ENCODE results near the gene RPGRIP1L.
A peak's percentile ranks its signal among the peaks of the same experiment; 100 is the strongest.

The RPGRIP1L gene

GRCh38 chr16:53703590-53704444, at the start of gene RPGRIP1L, which contains the start of gene FTO:
RPGRIP1L (minus strand) TSS chr16:53703859; CDS start chr16:53700723, 3,136 bp downstream.
FTO (plus strand) TSS chr16:53704156.
- peak within 1 kb of the TSS; percentile 53 to 88 (median 57) for H3K4me3 ChIP-seq
- peak within 1 kb of the TSS in 19 of 21 experiments; percentile 31 to 91 (median 75) for H3K27ac ChIP-seq

GRCh38 chr16:53753431-53753830, 49.8 kb upstream of the RPGRIP1L start:
- H3K4me3 ChIP-seq: no peak overlapping the region
- no peak overlapping the region for H3K27ac ChIP-seq

GRCh38 chr16:53752560-53752959, 48.9 kb upstream of the RPGRIP1L start:
- Histone ChIP-seq H3K4me3 (no peak overlapping the region), H3K27ac (no peak overlapping the region)

- peak overlapping the region in 11 of 21 experiments; percentile 1 to 66 (median 39) for H3K27ac ChIP-seq
- H3K4me3 ChIP-seq: no peak overlapping the region
These were observed 42.2 kb upstream of the RPGRIP1L start for GRCh38 chr16:53745753-53746266.

- Histone ChIP-seq H3K27ac (peak overlapping the region in 10 of 21 experiments; percentile 1 to 66 (median 46)), H3K4me3 (no peak overlapping the region)
These were observed 41.4 kb upstream of the RPGRIP1L start for GRCh38 chr16:53745086-53745485.

GRCh38 chr16:53744449-53744848, 40.8 kb upstream of the RPGRIP1L start:
- Histone ChIP-seq H3K4me3 (no peak overlapping the region), H3K27ac (peak overlapping the region in 7 of 21 experiments; percentile 22 to 56 (median 33))

- Histone ChIP-seq H3K27ac (no peak overlapping the region), H3K4me3 (no peak overlapping the region)
These were observed 39.5 kb upstream of the RPGRIP1L start for GRCh38 chr16:53743149-53743566.

GRCh38 chr16:53741546-53741945, 37.9 kb upstream of the RPGRIP1L start:
- Histone ChIP-seq H3K4me3 (no peak overlapping the region), H3K27ac (no peak overlapping the region)

GRCh38 chr16:53740933-53741531, 37.4 kb upstream of the RPGRIP1L start:
- H3K27ac ChIP-seq: no peak overlapping the region
- H3K4me3 ChIP-seq: no peak overlapping the region

- Histone ChIP-seq H3K4me3 (no peak overlapping the region), H3K27ac (no peak overlapping the region)
These were observed 36.8 kb upstream of the RPGRIP1L start for GRCh38 chr16:53740476-53740875.

- no peak overlapping the region for H3K27ac ChIP-seq
- H3K4me3 ChIP-seq: no peak overlapping the region
These were observed 33.9 kb upstream of the RPGRIP1L start for GRCh38 chr16:53737552-53737951.

GRCh38 chr16:53736297-53736696, 32.6 kb upstream of the RPGRIP1L start:
- Histone ChIP-seq H3K27ac (no peak overlapping the region), H3K4me3 (no peak overlapping the region)

GRCh38 chr16:53734908-53735307, 31.2 kb upstream of the RPGRIP1L start:
- Histone ChIP-seq H3K27ac (no peak overlapping the region), H3K4me3 (no peak overlapping the region)

- Histone ChIP-seq H3K27ac (no peak overlapping the region), H3K4me3 (no peak overlapping the region)
These were observed 28.8 kb upstream of the RPGRIP1L start for GRCh38 chr16:53732296-53732929.

- no peak overlapping the region for H3K4me3 ChIP-seq
- H3K27ac ChIP-seq: no peak overlapping the region
These were observed 27.0 kb upstream of the RPGRIP1L start for GRCh38 chr16:53730693-53731092.

- Histone ChIP-seq H3K4me3 (no peak overlapping the region), H3K27ac (no peak overlapping the region)
These were observed 23.0 kb upstream of the RPGRIP1L start for GRCh38 chr16:53726625-53727024.

- Histone ChIP-seq H3K4me3 (no peak overlapping the region), H3K27ac (no peak overlapping the region)
These were observed 17.4 kb upstream of the RPGRIP1L start for GRCh38 chr16:53721017-53721416.

- H3K27ac ChIP-seq: peak overlapping the region in 4 of 21 experiments; percentile 13 to 63 (median 22)
- no peak overlapping the region for H3K4me3 ChIP-seq
These were observed 13.9 kb upstream of the RPGRIP1L start for GRCh38 chr16:53717577-53717976.

- Histone ChIP-seq H3K27ac (peak overlapping the region in 17 of 21 experiments; percentile 5 to 80 (median 44)), H3K4me3 (no peak overlapping the region)
These were observed 11.3 kb upstream of the RPGRIP1L start for GRCh38 chr16:53715023-53715384.
